Panc1 (cell line): ENCODE data around the gene CLSTN3.

ENCODE experiments used
- POLR2AphosphoS5 ChIP-seq: IDR thresholded peaks from 2 replicates; pipeline ENCODE4 v1.6.1; 2012; ENCODE audit warnings: mild to moderate bottlenecking, low read depth, low read length, moderate library complexity
- SIN3A ChIP-seq: IDR thresholded peaks from 2 replicates; pipeline ENCODE4 v1.6.1; 2012; ENCODE audit warnings: low read depth, mild to moderate bottlenecking, low read length, moderate library complexity, borderline replicate concordance; ENCODE audit not compliant: insufficient read depth
- TF ChIP-seq, protein P1 (sequence below): fragments of 450-650 bp; IDR thresholded peaks from 2 replicates; pipeline ENCODE4 v1.5.1; 2017; ENCODE audit warnings: mild to moderate bottlenecking
- TF ChIP-seq, protein P2 (sequence below), 2 experiments: IDR thresholded peaks; 2 replicates each; pipeline ENCODE4 v1.6.1; 2011 to 2012; ENCODE audit warnings: low read depth in 2 of 2, control low read depth in 1 of 2, low read length in 1 of 2, mild to moderate bottlenecking in 1 of 2, moderate library complexity in 1 of 2; ENCODE audit not compliant: insufficient read depth in 1 of 2

DNA sequence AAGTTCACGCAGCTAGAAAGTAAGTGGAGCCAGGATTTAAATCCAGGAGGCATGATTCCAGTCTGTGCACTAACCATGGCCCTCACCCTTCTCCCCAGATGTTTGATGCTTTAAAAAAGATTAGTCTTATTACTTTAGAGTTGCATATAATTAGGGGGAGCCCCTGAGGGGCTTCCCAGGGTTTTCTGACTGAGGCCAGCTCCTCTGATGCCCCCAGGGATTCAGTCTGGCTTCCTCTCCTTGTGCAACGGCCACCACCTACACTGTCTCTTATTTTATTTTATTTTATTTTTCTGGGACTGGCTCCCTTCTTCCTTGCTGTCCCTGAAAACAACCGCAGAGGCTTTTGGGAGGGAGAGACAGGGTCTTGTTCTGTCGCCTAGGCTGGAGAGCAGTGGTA lies 22.6 kb downstream of the CLSTN3 start:
- TF ChIP-seq, protein P1, sequence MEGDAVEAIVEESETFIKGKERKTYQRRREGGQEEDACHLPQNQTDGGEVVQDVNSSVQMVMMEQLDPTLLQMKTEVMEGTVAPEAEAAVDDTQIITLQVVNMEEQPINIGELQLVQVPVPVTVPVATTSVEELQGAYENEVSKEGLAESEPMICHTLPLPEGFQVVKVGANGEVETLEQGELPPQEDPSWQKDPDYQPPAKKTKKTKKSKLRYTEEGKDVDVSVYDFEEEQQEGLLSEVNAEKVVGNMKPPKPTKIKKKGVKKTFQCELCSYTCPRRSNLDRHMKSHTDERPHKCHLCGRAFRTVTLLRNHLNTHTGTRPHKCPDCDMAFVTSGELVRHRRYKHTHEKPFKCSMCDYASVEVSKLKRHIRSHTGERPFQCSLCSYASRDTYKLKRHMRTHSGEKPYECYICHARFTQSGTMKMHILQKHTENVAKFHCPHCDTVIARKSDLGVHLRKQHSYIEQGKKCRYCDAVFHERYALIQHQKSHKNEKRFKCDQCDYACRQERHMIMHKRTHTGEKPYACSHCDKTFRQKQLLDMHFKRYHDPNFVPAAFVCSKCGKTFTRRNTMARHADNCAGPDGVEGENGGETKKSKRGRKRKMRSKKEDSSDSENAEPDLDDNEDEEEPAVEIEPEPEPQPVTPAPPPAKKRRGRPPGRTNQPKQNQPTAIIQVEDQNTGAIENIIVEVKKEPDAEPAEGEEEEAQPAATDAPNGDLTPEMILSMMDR = no peak
- TF ChIP-seq POLR2AphosphoS5 (no peak), SIN3A (no peak)
- TF ChIP-seq, protein P2, sequence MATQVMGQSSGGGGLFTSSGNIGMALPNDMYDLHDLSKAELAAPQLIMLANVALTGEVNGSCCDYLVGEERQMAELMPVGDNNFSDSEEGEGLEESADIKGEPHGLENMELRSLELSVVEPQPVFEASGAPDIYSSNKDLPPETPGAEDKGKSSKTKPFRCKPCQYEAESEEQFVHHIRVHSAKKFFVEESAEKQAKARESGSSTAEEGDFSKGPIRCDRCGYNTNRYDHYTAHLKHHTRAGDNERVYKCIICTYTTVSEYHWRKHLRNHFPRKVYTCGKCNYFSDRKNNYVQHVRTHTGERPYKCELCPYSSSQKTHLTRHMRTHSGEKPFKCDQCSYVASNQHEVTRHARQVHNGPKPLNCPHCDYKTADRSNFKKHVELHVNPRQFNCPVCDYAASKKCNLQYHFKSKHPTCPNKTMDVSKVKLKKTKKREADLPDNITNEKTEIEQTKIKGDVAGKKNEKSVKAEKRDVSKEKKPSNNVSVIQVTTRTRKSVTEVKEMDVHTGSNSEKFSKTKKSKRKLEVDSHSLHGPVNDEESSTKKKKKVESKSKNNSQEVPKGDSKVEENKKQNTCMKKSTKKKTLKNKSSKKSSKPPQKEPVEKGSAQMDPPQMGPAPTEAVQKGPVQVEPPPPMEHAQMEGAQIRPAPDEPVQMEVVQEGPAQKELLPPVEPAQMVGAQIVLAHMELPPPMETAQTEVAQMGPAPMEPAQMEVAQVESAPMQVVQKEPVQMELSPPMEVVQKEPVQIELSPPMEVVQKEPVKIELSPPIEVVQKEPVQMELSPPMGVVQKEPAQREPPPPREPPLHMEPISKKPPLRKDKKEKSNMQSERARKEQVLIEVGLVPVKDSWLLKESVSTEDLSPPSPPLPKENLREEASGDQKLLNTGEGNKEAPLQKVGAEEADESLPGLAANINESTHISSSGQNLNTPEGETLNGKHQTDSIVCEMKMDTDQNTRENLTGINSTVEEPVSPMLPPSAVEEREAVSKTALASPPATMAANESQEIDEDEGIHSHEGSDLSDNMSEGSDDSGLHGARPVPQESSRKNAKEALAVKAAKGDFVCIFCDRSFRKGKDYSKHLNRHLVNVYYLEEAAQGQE (IDR thresholded peaks at IDR 0.05; ENCODE audit: insufficient read depth in 1 of 2, low read depth in 2 of 2, low read length in 1 of 2) = no peak
